DOHH2 (cell line): ENCODE data around the gene ARL4C.

ENCODE experiments used
- H3F3A ChIP-seq: fragments of 200-600 bp; sonication (generic), shearing (Covaris generic); 2 replicates; pipeline ENCODE4 v1.6.0; 2016; ENCODE audit warnings: antibody characterized with exemption, mild to moderate bottlenecking; ENCODE audit not compliant: control insufficient read depth, insufficient read depth
- H3K27ac ChIP-seq: fragments of 200-600 bp; sonication (generic); 2 replicates; pipeline ENCODE4 v1.5.1; 2014; ENCODE audit warnings: low read depth, mild to moderate bottlenecking, low read length, moderate library complexity
- H3K27me3 ChIP-seq: fragments of 200-600 bp; sonication (generic); 2 replicates; pipeline ENCODE4 v1.6.1; 2014; ENCODE audit warnings: mild to moderate bottlenecking, low read length, mixed read lengths; ENCODE audit not compliant: control insufficient read depth
- H3K36me3 ChIP-seq: fragments of 200-600 bp; sonication (generic); 2 replicates; pipeline ENCODE4 v1.6.1; 2014; ENCODE audit warnings: mild to moderate bottlenecking, low read length, moderate library complexity, mixed read lengths; ENCODE audit not compliant: control insufficient read depth
- H3K4me1 ChIP-seq: fragments of 200-600 bp; sonication (generic); 2 replicates; pipeline ENCODE4 v1.6.1; 2014; ENCODE audit warnings: mild to moderate bottlenecking, low read length, mixed read lengths; ENCODE audit not compliant: control insufficient read depth
- H3K4me2 ChIP-seq: fragments of 200-600 bp; sonication (generic); 2 replicates; pipeline ENCODE4 v1.6.0; 2014; ENCODE audit warnings: mild to moderate bottlenecking, low read length, moderate library complexity
- H3K4me3 ChIP-seq: fragments of 200-600 bp; sonication (generic); 2 replicates; pipeline ENCODE4 v1.5.1; 2014; ENCODE audit warnings: mild to moderate bottlenecking, low read length, mixed read lengths
- H3K79me2 ChIP-seq: fragments of 200-600 bp; sonication (generic); 2 replicates; pipeline ENCODE4 v1.6.1; 2014; ENCODE audit warnings: mild to moderate bottlenecking, low read length, mixed read lengths; ENCODE audit not compliant: control insufficient read depth
- H3K9me2 ChIP-seq: fragments of 200-600 bp; sonication (generic); replicated peaks from 2 replicates; pipeline ENCODE4 v1.6.1; 2014; ENCODE audit warnings: mild to moderate bottlenecking, low read length, mixed read lengths; ENCODE audit not compliant: control insufficient read depth
- H3K9me3 ChIP-seq: fragments of 200-600 bp; sonication (generic); 2 replicates; pipeline ENCODE4 v1.6.1; 2014; ENCODE audit warnings: antibody characterized with exemption, low read length, mixed read lengths; ENCODE audit not compliant: control insufficient read depth, insufficient read depth
- H4K20me1 ChIP-seq: fragments of 200-600 bp; sonication (generic); 2 replicates; pipeline ENCODE4 v1.6.0; 2014; ENCODE audit warnings: low read depth, mild to moderate bottlenecking, antibody characterized with exemption, low read length, moderate library complexity; ENCODE audit not compliant: control insufficient read depth, insufficient read depth
- CTCF ChIP-seq: fragments of 200-600 bp; sonication (generic); IDR thresholded peaks from one replicate; pipeline ENCODE4 v1.5.1; 2014; ENCODE audit warnings: antibody characterized with exemption, mild to moderate bottlenecking, low read depth, low read length; ENCODE audit not compliant: poor library complexity, severe bottlenecking
- EZH2phosphoT487 ChIP-seq: fragments of 200-600 bp; sonication (generic); IDR thresholded peaks from 2 replicates; pipeline ENCODE4 v1.6.1; 2017; ENCODE audit warnings: borderline replicate concordance, mild to moderate bottlenecking, antibody characterized with exemption, low read length, moderate library complexity, mixed read lengths

The ARL4C gene

DNA sequence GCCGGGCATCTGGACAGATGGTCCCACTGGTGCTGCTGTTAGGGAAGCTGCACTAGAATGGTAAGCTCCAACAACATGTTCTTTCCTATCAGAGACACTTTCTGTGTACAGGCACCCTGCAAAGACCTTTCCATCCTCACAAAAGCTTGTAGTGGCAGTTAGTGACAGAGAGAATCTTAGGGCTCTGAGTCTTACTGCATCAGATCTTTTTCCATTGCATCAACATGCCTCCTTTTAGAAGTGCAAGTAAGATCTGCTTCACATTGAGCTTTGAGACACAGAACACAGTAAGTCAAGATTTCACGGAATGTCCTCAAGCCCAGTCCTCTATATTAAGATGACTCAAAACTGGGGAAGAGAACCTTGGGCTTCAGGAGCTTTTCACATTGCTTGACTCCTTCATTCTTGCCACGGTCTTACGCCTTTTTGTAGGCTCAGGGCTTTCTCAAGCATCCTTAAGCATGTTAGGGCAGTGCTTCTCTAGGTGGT, 52.6 kb downstream of the ARL4C start:
- H3K27me3 ChIP-seq: no peaks in the 10 kb centered on the region
- H3K9me3 ChIP-seq: no peaks in the 10 kb centered on the region
- H3K27ac ChIP-seq: no peak overlapping the region
- H3K9me2 ChIP-seq: no peaks in the 10 kb centered on the region
- TF ChIP-seq CTCF (no peak), EZH2phosphoT487 (no peak)
- H3K79me2 ChIP-seq: no peaks in the 10 kb centered on the region
- no peaks in the 10 kb centered on the region for H4K20me1 ChIP-seq
- H3K4me3 ChIP-seq: no peak overlapping the region
- peaks cover 29% of the 10 kb centered on the region for H3K4me1 ChIP-seq
- H3F3A ChIP-seq: no peaks in the 10 kb centered on the region
- no peak overlapping the region for H3K4me2 ChIP-seq
- no peaks in the 10 kb centered on the region for H3K36me3 ChIP-seq
